ENCODE measurements around the gene KLHL25. TPM values are rescaled to one million over a fixed set of nuclear protein-coding genes. Genes with fewer than 3 reads are reported as not detected.

KLHL25 gene
- total RNA-seq, 1 donor from 2014 or later, result 19.3 TPM

DNA sequence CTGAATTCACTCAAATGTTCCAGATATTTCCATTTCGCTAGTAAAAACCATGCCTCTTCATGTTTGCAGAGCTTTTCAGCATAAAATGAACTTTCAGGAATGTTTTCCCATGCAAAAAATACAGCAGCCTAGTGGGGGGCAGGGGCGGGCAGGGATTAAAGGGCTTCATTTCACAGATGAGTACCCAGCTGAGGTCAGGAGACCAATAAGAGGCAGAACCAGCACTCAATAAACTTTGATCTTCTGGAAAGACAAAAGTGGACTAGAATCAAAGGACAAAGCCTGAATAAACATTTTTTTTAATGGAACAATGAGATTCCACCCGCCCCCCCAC, 8.0 kb downstream of the KLHL25 start:
- TF ChIP-seq CTCF (conservative IDR thresholded peaks at IDR 0.05), result no peak
- Mint-ChIP-seq H3K4me1 (peaks cover 69% of the 10 kb centered on the region), H3K9me3 (no peaks in the 10 kb centered on the region), H3K27me3 (ENCODE audit: low read depth) (no peaks in the 10 kb centered on the region), H3K4me3 (peak overlapping the region; percentile 15), H3K36me3 (ENCODE audit: low read depth) (peaks cover 7% of the 10 kb centered on the region), H3K27ac (ENCODE audit: unreplicated experiment) (no peak overlapping the region)
- DNase-seq (ENCODE audit: low read depth, low spot score), result no peak

- Mint-ChIP-seq H3K36me3 (ENCODE audit: low read depth) (peaks cover 7% of the 10 kb centered on the region), H3K9me3 (no peaks in the 10 kb centered on the region), H3K4me1 (peaks cover 66% of the 10 kb centered on the region), H3K27ac (ENCODE audit: unreplicated experiment) (no peak overlapping the region), H3K27me3 (ENCODE audit: low read depth) (no peaks in the 10 kb centered on the region), H3K4me3 (peak overlapping the region; percentile 15)
- no peak for TF ChIP-seq CTCF (conservative IDR thresholded peaks at IDR 0.05)
- no peak for DNase-seq (ENCODE audit: low read depth, low spot score)
Measured at GRCh38 chr15:85785887-85786780, 8.6 kb downstream of the KLHL25 start.

- H3K4me1 Mint-ChIP-seq, result peaks cover 60% of the 10 kb centered on the region
- H3K36me3 Mint-ChIP-seq (ENCODE audit: low read depth), result no peaks in the 10 kb centered on the region
- no peak overlapping the region for H3K4me3 Mint-ChIP-seq
- H3K27me3 Mint-ChIP-seq (ENCODE audit: low read depth), result no peaks in the 10 kb centered on the region
- no peaks in the 10 kb centered on the region for H3K9me3 Mint-ChIP-seq
- H3K27ac Mint-ChIP-seq (ENCODE audit: unreplicated experiment), result peak overlapping the region; percentile 29
- DNase-seq (ENCODE audit: low read depth, low spot score), result no peak
- TF ChIP-seq CTCF (conservative IDR thresholded peaks at IDR 0.05), result no peak
Measured at GRCh38 chr15:85782064-85782463, 12.7 kb downstream of the KLHL25 start.

DNA sequence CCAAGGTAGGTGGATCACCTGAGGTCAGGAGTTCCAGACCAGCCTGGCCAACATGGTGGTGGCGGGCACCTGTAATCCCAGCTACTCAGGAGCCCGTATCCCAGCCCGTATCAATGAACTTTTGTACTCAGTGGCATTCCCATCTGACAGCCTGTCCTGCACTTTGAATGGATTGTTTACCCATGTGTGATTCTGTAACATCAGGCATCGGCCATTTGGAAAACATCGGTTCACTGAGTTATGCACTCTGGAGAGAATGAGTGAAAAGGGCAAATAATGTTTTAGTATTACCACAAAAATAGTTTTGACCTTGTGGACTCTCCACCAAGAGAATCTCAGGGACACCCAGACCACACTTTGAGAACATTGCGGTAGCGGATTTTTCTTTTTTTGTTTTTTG, 13.6 kb downstream of the KLHL25 start:
- Mint-ChIP-seq H3K9me3 (no peaks in the 10 kb centered on the region), H3K4me3 (no peak overlapping the region), H3K36me3 (ENCODE audit: low read depth) (no peaks in the 10 kb centered on the region), H3K27me3 (ENCODE audit: low read depth) (no peaks in the 10 kb centered on the region), H3K27ac (ENCODE audit: unreplicated experiment) (no peak overlapping the region), H3K4me1 (peaks cover 54% of the 10 kb centered on the region)
- no peak for TF ChIP-seq CTCF (conservative IDR thresholded peaks at IDR 0.05)
- no peak for DNase-seq (ENCODE audit: low read depth, low spot score)

- no peak for DNase-seq (ENCODE audit: low read depth, low spot score)
- no peak overlapping the region for H3K4me3 Mint-ChIP-seq
Measured at GRCh38 chr15:85780225-85780985, 14.3 kb downstream of the KLHL25 start.

More at GRCh38 chr15:85780225-85780985, 14.3 kb downstream of the KLHL25 start:
- Mint-ChIP-seq H3K27ac (ENCODE audit: unreplicated experiment) (peak overlapping the region; percentile 23), H3K36me3 (ENCODE audit: low read depth) (no peaks in the 10 kb centered on the region), H3K27me3 (ENCODE audit: low read depth) (no peaks in the 10 kb centered on the region), H3K4me1 (peaks cover 49% of the 10 kb centered on the region), H3K9me3 (no peaks in the 10 kb centered on the region)
- TF ChIP-seq CTCF (conservative IDR thresholded peaks at IDR 0.05), result no peak
